Fibroblast of peridontal ligament (primary cell): ENCODE results near the gene LMO7.

Source experiments
- DNase-seq: peaks from one replicate; pipeline ENCODE4 v3.0.0-alpha.2; 2010; ENCODE audit errors: extremely low read depth

Gene LMO7

DNA sequence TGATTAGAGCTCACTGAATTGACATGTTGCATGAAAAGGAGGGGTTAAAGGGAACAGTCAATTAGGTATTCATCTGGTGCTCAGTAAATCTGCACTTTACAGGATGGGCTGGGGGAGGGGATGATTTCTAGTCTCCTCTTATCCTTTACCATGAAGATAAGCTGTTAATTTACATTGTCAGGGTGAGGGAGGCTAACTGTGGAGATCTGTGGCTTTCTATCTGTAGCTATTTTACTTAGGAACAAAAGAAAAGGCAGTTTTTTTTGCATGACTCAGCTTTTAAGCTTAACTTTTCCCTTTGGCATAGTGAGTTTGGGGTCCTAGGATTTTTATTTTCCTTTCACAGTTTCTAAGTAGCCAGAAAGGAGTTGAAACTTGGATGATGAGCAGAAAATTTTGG lies 253.3 kb downstream of the LMO7 start:
- peak; percentile 19 for DNase-seq

DNA sequence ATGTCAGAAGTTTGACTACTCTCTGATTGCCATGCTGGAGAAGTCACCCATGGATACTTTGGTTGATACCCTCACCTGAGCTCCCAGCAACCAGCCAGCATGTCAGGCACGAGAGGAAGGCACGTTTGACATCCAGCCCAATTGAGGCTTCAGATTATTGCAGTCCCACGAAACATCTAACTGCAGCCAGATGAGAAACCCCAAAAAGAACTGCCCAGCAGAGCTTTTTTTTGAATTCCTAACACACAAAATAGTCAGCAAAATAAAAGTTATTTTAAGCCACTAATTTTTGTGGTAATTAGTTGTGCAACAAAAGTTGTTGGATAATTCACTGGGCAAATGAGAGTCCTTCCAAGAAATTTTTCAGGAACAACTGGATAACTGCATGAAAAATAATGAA lies 259.0 kb downstream of the LMO7 start:
- DNase-seq = no peak

DNA sequence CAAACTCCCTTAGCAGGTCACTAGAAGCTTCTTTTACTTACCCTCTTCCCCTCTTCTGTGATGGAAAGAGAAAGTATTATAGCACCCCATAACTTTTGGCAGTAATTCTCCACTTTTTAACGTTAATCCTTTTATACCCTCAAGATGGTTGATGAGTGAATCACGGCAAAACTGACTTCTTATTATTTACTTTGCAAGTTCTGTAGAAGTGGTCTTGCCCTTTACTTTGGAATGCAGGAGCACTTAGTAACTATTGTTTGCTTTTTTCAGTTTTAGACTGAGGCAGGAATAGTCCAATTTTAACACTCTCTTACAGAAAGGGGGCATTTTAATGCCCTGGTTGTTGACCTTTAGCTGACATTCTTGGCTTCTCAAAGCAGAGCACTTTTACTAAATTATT lies 260.1 kb downstream of the LMO7 start:
- DNase-seq = no peak

DNA sequence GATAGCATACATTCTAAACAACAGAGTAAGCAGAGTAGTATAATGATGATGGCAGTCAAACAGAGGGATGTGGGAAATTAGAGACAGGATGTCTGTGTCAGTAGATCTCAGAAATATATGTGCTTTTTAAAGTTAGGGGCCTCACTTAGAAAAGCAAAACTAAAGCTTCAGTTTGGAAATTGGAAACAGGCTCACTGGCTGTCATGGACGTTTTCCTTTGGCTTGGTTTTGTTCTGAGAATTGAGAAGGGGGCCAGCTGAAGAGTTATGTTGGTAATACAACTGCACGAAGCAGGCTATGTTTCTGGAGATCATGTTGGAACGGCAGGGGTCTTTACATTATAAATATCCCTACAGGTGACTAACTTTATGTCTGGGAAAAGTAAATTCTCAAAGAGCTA lies 261.3 kb downstream of the LMO7 start:
- no peak for DNase-seq

DNA sequence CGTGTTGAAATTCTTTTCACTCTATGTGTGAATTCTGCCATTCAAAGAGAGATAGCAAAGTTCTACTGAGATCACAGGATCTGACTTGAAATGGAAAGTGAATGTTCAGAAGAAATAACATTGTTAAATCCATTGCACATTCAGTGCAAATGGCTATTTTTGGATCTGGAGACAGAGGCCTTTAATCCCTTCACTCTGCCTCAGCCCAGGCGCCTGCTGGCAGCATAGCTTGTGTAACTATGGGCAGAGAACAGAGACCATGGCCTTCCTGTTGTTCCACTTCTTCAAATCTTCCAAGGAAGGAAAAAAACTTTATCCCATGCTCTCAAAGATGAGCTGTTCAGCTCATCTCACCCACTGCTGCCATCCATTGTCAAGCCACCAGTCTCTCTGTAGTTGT lies 265.4 kb downstream of the LMO7 start:
- DNase-seq = no peak

DNA sequence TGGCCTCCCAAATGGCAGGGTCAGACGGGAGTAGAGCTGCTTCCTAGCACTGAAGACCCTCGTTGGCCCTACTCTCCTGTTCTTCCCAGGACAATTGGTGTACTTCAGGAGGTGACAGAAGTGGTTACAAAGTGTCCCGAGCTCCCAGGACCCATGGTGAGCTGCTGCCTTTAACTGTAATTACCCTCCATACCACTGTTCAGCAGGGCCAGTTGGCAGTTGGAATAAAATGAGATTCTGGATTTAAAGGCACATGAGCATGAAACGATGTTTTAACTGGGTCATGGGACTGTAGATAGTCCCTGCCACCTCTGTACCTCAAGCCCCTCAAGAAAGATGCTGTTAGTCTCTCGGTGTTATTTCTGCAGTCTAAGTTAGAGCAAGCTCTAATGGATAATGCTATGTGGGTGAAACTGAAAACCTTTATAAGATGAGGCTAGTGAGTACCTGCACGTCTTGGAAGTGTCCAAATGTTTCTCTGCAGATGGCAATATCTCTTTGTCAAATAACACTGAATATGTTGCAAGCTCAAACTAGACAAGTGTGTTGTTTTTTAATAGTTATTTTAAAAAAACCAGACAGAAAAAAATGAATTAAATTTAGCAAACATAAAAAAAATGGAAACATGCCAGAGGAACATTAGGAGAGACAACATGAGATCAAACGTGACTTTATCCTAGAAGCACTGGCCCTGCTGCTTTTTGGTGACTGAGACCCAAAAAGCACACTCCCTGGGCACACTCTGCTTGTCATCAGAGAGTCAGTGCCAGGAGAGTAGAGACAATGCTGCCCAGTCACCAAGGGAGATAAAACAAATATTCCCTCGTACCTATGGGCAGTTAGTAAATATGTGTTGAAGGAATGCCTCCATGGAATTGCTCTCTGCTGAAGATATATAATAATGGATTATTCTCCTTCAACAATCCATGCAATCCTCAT lies 266.3 kb downstream of the LMO7 start:
- DNase-seq = no peak

DNA sequence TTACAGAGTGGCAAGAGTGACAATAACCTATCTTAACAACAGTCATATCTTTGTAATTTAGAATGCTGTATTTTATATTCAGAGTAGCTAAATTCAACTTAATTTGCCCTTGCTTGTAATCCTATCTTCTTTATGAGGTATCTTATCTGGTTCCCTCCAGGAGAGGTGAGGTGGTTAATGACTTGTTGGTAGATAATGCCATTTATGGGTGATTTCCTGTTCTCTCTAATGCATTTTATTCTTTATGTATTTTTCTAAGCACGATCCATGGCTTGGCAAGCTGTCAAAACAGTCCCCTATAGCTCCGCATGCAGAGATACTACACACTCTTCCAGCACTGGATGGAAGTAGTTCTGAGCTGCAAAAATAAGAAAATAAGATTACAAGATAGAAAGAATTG lies 267.9 kb downstream of the LMO7 start:
- DNase-seq = no peak

DNA sequence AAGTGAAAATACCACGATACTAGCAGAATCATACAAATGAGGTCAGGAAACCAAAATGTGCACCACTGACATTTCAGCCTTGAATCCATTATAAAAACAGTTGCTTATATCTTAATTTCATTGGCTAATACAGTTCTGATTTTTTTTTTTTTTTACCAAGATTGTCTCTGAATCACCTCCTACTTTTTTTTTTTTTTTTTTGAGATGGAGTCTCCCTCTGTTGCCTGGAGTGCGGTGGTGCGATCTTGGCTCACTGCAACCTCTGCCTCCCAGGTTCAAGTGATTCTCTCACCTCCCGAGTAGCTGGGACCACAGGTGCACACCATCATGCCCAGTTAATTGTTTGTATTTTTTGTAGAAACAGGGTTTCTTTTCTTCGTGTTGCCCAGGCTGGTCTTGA lies 270.2 kb downstream of the LMO7 start:
- peak; percentile 26 for DNase-seq

DNA sequence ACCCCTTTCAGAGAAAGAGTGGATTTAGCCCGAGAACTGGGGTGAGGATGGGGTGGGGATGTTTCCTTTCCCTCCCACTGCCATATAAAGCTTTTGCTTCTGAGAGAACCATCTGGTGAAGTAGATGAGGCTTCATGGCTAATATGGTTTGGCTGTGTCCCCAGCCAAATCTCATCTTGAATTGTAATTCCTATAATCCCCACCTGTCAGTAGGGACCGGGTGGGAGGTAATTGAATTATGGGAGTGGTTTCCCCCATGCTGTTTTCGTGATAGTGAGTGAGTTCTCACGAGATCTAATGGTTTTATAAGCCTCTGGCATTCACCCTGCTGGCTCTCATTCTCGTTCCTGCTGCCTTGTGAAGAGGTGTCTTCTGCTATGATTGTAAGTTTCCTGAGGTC lies 270.9 kb downstream of the LMO7 start:
- no peak for DNase-seq

DNA sequence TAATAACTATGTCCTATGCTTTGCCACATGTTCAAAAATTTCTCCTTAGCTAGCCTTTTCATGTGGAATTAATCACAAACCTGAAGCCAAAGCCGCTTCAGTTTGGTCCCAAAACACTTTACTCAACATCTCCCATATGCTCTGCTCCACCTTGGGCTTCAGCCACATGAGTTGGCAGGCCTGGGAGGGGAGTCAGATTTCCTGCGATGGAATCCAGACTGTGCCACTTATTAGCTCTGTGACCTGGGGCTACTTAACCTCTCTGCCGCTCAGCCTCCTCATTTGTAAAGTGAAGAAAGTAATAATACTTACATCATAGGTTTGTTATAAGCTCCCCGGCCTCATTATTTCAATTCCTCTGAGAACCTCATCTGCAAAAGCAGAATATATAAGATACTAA lies 272.0 kb downstream of the LMO7 start:
- DNase-seq = peak; percentile 13
